WERI-Rb-1 (cell line): Measurements from ENCODE around the gene SPRTN.

Source experiments
- DNase-seq: peaks from one replicate; pipeline ENCODE4 v3.0.0-alpha.2; 2020
- H3K27ac ChIP-seq: fragments of 250-450 bp; sonication (Bioruptor Pico); 2 replicates; pipeline ENCODE4 v1.5.1; 2020; ENCODE audit warnings: mild to moderate bottlenecking, moderate library complexity
- H3K27me3 ChIP-seq: fragments of 250-450 bp; sonication (Bioruptor Pico); 2 replicates; pipeline ENCODE4 v1.5.1; 2021; ENCODE audit warnings: mild to moderate bottlenecking, low read depth, moderate library complexity; ENCODE audit not compliant: insufficient read depth, severe bottlenecking
- H3K36me3 ChIP-seq: fragments of 250-450 bp; sonication (Bioruptor Pico); 2 replicates; pipeline ENCODE4 v1.5.1; 2020; ENCODE audit warnings: mild to moderate bottlenecking, moderate library complexity
- H3K4me3 ChIP-seq: 2 replicates; pipeline ENCODE4 v1.5.1; 2011; ENCODE audit warnings: low read depth, mild to moderate bottlenecking, control low read depth, low read length
- H3K9me3 ChIP-seq: fragments of 250-450 bp; sonication (Bioruptor Pico); 2 replicates; pipeline ENCODE4 v1.5.1; 2021; ENCODE audit warnings: mild to moderate bottlenecking, moderate library complexity; ENCODE audit not compliant: severe bottlenecking
- CTCF ChIP-seq: IDR thresholded peaks from 2 replicates; pipeline ENCODE4 v1.5.1; 2011; ENCODE audit warnings: low read depth, mild to moderate bottlenecking, control low read depth, inconsistent platforms, low read length

SPRTN gene

GRCh38 chr1:231353086-231353485 is 15.0 kb downstream of the SPRTN start:
- Histone ChIP-seq H3K4me3 (no peak overlapping the region), H3K27me3 (no peaks in the 10 kb centered on the region), H3K9me3 (no peaks in the 10 kb centered on the region), H3K27ac (no peak overlapping the region), H3K36me3 (peaks cover 38% of the 10 kb centered on the region)
- no peak for TF ChIP-seq CTCF
- no peak for DNase-seq

GRCh38 chr1:231354330-231355020 is 16.4 kb downstream of the SPRTN start:
- H3K4me3 ChIP-seq: no peak overlapping the region
- DNase-seq: no peak
- no peaks in the 10 kb centered on the region for H3K27me3 ChIP-seq
- no peaks in the 10 kb centered on the region for H3K9me3 ChIP-seq
- no peak for TF ChIP-seq CTCF
- no peak overlapping the region for H3K27ac ChIP-seq
- peaks cover 31% of the 10 kb centered on the region for H3K36me3 ChIP-seq

- Histone ChIP-seq H3K4me3 (no peak overlapping the region), H3K9me3 (no peaks in the 10 kb centered on the region), H3K27ac (no peak overlapping the region), H3K27me3 (no peaks in the 10 kb centered on the region), H3K36me3 (peaks cover 24% of the 10 kb centered on the region)
- no peak for TF ChIP-seq CTCF
- DNase-seq: no peak
Observed at GRCh38 chr1:231355171-231355570, 17.1 kb downstream of the SPRTN start.

- TF ChIP-seq CTCF: no peak
- H3K27me3 ChIP-seq: no peaks in the 10 kb centered on the region
Observed at GRCh38 chr1:231357187-231357772, 19.2 kb downstream of the SPRTN start.

GRCh38 chr1:231357831-231358354 is 19.8 kb downstream of the SPRTN start:
- Histone ChIP-seq H3K4me3 (no peak overlapping the region), H3K9me3 (no peaks in the 10 kb centered on the region), H3K36me3 (peaks cover 3% of the 10 kb centered on the region), H3K27me3 (no peaks in the 10 kb centered on the region), H3K27ac (no peak overlapping the region)
- peak; percentile 31 for DNase-seq
- TF ChIP-seq CTCF: peak; percentile 65

More at GRCh38 chr1:231357187-231357772, 19.2 kb downstream of the SPRTN start:
- no peak overlapping the region for H3K27ac ChIP-seq
- H3K4me3 ChIP-seq: no peak overlapping the region
- peaks cover 10% of the 10 kb centered on the region for H3K36me3 ChIP-seq
- H3K9me3 ChIP-seq: no peaks in the 10 kb centered on the region
- DNase-seq: no peak
